Endothelial cell of umbilical vein (primary cell): ENCODE data around the gene ACADS.

ENCODE experiments used
- EZH2 ChIP-seq: IDR thresholded peaks from 2 replicates; pipeline ENCODE4 v1.6.1; 2012; ENCODE audit warnings: borderline replicate concordance, low read depth, mild to moderate bottlenecking, moderate library complexity, low read length, inconsistent platforms; ENCODE audit not compliant: severe bottlenecking
- POLR2A ChIP-seq: IDR thresholded peaks from 2 replicates; pipeline ENCODE4 v1.6.1; 2012; ENCODE audit warnings: low read depth, mild to moderate bottlenecking, control low read depth, low read length
- POLR2AphosphoS5 ChIP-seq: IDR thresholded peaks from 2 replicates; pipeline ENCODE4 v1.6.1; 2012; ENCODE audit warnings: low read depth, mild to moderate bottlenecking, control low read depth, low read length, moderate library complexity; ENCODE audit not compliant: insufficient read depth
- TF ChIP-seq, protein P1 (sequence below), 2 donors: IDR thresholded peaks; 1 replicate in 1 of 2; 2 replicates in 1 of 2; pipeline ENCODE4 v1.5.1; 2011; ENCODE audit warnings: low read length in 2 of 2, mild to moderate bottlenecking in 2 of 2, moderate library complexity in 2 of 2, control low read depth in 1 of 2, inconsistent platforms in 1 of 2, low read depth in 1 of 2; ENCODE audit not compliant: insufficient read depth in 1 of 2; ENCODE audit errors: extremely low read depth in 1 of 2
- TF ChIP-seq, protein P2 (sequence below): IDR thresholded peaks from 2 replicates; pipeline ENCODE4 v1.6.1; 2011; ENCODE audit not compliant: insufficient read depth, insufficient read length

DNA sequence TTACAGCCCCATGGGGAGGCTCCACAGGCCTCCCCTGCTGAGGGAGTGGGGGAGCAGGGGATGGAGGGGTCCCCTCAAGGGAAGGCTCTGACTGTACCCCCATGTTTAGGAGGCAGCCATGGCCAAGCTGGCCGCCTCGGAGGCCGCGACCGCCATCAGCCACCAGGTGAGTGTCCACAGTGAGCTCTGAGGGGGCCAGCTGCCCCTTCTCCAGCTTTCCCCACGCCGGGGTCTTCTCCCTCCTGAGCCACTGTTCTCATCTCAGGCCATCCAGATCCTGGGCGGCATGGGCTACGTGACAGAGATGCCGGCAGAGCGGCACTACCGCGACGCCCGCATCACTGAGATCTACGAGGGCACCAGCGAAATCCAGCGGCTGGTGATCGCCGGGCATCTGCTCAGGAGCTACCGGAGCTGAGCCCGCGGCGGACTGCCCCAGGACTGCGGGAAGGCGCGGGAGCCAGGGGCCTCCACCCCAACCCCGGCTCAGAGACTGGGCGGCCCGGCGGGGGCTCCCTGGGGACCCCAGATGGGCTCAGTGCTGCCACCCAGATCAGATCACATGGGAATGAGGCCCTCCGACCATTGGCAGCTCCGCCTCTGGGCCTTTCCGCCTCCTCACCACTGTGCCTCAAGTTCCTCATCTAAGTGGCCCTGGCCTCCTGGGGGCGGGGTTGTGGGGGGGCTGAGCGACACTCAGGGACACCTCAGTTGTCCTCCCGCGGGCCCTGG is 13.6 kb downstream of the ACADS start:
- TF ChIP-seq POLR2A (no peak), POLR2AphosphoS5 (no peak), EZH2 (no peak)
- TF ChIP-seq, protein P1, sequence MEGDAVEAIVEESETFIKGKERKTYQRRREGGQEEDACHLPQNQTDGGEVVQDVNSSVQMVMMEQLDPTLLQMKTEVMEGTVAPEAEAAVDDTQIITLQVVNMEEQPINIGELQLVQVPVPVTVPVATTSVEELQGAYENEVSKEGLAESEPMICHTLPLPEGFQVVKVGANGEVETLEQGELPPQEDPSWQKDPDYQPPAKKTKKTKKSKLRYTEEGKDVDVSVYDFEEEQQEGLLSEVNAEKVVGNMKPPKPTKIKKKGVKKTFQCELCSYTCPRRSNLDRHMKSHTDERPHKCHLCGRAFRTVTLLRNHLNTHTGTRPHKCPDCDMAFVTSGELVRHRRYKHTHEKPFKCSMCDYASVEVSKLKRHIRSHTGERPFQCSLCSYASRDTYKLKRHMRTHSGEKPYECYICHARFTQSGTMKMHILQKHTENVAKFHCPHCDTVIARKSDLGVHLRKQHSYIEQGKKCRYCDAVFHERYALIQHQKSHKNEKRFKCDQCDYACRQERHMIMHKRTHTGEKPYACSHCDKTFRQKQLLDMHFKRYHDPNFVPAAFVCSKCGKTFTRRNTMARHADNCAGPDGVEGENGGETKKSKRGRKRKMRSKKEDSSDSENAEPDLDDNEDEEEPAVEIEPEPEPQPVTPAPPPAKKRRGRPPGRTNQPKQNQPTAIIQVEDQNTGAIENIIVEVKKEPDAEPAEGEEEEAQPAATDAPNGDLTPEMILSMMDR (IDR thresholded peaks at IDR 0.05; ENCODE audit: extremely low read depth in 1 of 2, insufficient read depth in 1 of 2, low read depth in 1 of 2, low read length in 2 of 2), result no peak
- TF ChIP-seq, protein P2, sequence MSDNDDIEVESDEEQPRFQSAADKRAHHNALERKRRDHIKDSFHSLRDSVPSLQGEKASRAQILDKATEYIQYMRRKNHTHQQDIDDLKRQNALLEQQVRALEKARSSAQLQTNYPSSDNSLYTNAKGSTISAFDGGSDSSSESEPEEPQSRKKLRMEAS, result no peak
